ENCODE measurements around the gene LMX1A.

The LMX1A gene

GRCh38 chr1:165257969-165258459, 98.5 kb downstream of the LMX1A start:
- no peak overlapping the region for H3K4me3 ChIP-seq (ENCODE audit: low read length)
- peak; percentile 73 for TF ChIP-seq CTCF (IDR thresholded peaks at IDR 0.05; ENCODE audit: insufficient read depth, low read depth, low read length, missing control alignments)
- peak; percentile 78 for DNase-seq (ENCODE audit: low read depth)

GRCh38 chr1:165254896-165255625, 101.5 kb downstream of the LMX1A start:
- no peak for TF ChIP-seq CTCF (IDR thresholded peaks at IDR 0.05; ENCODE audit: insufficient read depth, low read depth, low read length, missing control alignments)
- no peak for DNase-seq (ENCODE audit: low read depth)
- H3K4me3 ChIP-seq (ENCODE audit: low read length), result no peak overlapping the region

GRCh38 chr1:165254376-165254775, 102.1 kb downstream of the LMX1A start:
- no peak overlapping the region for H3K4me3 ChIP-seq (ENCODE audit: low read length)
- no peak for DNase-seq (ENCODE audit: low read depth)
- no peak for TF ChIP-seq CTCF (IDR thresholded peaks at IDR 0.05; ENCODE audit: insufficient read depth, low read depth, low read length, missing control alignments)

GRCh38 chr1:165253818-165254254, 102.7 kb downstream of the LMX1A start:
- DNase-seq (ENCODE audit: low read depth), result no peak
- no peak overlapping the region for H3K4me3 ChIP-seq (ENCODE audit: low read length)
- TF ChIP-seq CTCF (IDR thresholded peaks at IDR 0.05; ENCODE audit: insufficient read depth, low read depth, low read length, missing control alignments), result no peak

GRCh38 chr1:165248969-165249571, 107.4 kb downstream of the LMX1A start:
- no peak for DNase-seq (ENCODE audit: low read depth)
- no peak overlapping the region for H3K4me3 ChIP-seq (ENCODE audit: low read length)
- TF ChIP-seq CTCF (IDR thresholded peaks at IDR 0.05; ENCODE audit: insufficient read depth, low read depth, low read length, missing control alignments), result no peak

GRCh38 chr1:165241952-165242351, 114.6 kb downstream of the LMX1A start:
- H3K4me3 ChIP-seq (ENCODE audit: low read length), result no peak overlapping the region
- no peak for TF ChIP-seq CTCF (IDR thresholded peaks at IDR 0.05; ENCODE audit: insufficient read depth, low read depth, low read length, missing control alignments)
- no peak for DNase-seq (ENCODE audit: low read depth)
